Myocyte (in vitro differentiated cells): Measurements from ENCODE around the gene PDE4C. TPM values are rescaled to one million over a fixed set of nuclear protein-coding genes. Genes with fewer than 3 reads are reported as not detected.

Experiments
- DNase-seq: peaks from one replicate; pipeline ENCODE4 v3.0.0-alpha.2; 2012; ENCODE audit warnings: low read depth
- polyA plus RNA-seq: library from polyadenylated mRNA; unstranded; fragments of >200 nt; gene quantifications from one replicate; pipeline ENCODE4 v1.2.1, GENCODE V29; 2012; ENCODE audit warnings: missing spikeins
- total RNA-seq: library from RNA; depleted of rRNA; stranded (reverse); fragments of >200 nt; gene quantifications from 2 replicates; pipeline ENCODE4 v1.2.3, GENCODE V29; 2014

The PDE4C gene
- 1.7 TPM in 1 of 2 replicates, not detected in the other for total RNA-seq
- 0.20 TPM for polyA plus RNA-seq

GRCh38 chr19:18225702-18226468 lies at the start of gene PDE4C:
Gene PDE4C, minus strand, starts transcription at chr19:18226438. Its CDS starts 23 bp downstream, at chr19:18226415.
- DNase-seq = no peak

- DNase-seq = peak; percentile 92
These were observed 48.6 kb upstream of the PDE4C start for GRCh38 chr19:18274781-18275356.

- peak; percentile 38 for DNase-seq
These were observed 48.1 kb upstream of the PDE4C start, which contains the start of gene IQCN for GRCh38 chr19:18274219-18274780. Gene IQCN, minus strand, starts transcription at chr19:18274452. Its CDS starts 4,974 bp downstream, at chr19:18269478.

- DNase-seq = no peak
These were observed 47.5 kb upstream of the PDE4C start for GRCh38 chr19:18273561-18274218.

GRCh38 chr19:18271433-18271841 lies 45.2 kb upstream of the PDE4C start:
- no peak for DNase-seq

- DNase-seq = no peak
These were observed 44.1 kb upstream of the PDE4C start for GRCh38 chr19:18270326-18270725.

GRCh38 chr19:18269070-18269723 lies 43.0 kb upstream of the PDE4C start:
- DNase-seq = no peak

- DNase-seq = no peak
These were observed 40.8 kb upstream of the PDE4C start for GRCh38 chr19:18266771-18267686.

- DNase-seq = no peak
These were observed 39.3 kb upstream of the PDE4C start for GRCh38 chr19:18265582-18265981.

GRCh38 chr19:18264971-18265540 lies 38.8 kb upstream of the PDE4C start:
- no peak for DNase-seq

GRCh38 chr19:18264137-18264854 lies 38.1 kb upstream of the PDE4C start:
- no peak for DNase-seq

GRCh38 chr19:18263324-18264136 lies 37.3 kb upstream of the PDE4C start:
- DNase-seq = no peak

- no peak for DNase-seq
These were observed 36.7 kb upstream of the PDE4C start for GRCh38 chr19:18262917-18263316.

- DNase-seq = no peak
These were observed 35.9 kb upstream of the PDE4C start for GRCh38 chr19:18262144-18262543.

- DNase-seq = no peak
These were observed 35.2 kb upstream of the PDE4C start for GRCh38 chr19:18261474-18261873.

- peak; percentile 16 for DNase-seq
These were observed 33.7 kb upstream of the PDE4C start for GRCh38 chr19:18259893-18260292.

- no peak for DNase-seq
These were observed 31.5 kb upstream of the PDE4C start for GRCh38 chr19:18257503-18258470.
